ENCODE results near the gene RDH5.
A peak's percentile ranks its signal among the peaks of the same experiment; 100 is the strongest.

The RDH5 gene

GRCh38 chr12:55707841-55708694 lies 12.1 kb upstream of the RDH5 start, which contains the start of gene ITGA7:
Gene ITGA7, minus strand, starts transcription at chr12:55707904. Its CDS starts 222 bp downstream, at chr12:55707682.
- peak within 1 kb of the TSS; percentile 69 for H3K4me2 ChIP-seq (ENCODE audit: low read length)
- no peak within 1 kb of the TSS for H3K27ac ChIP-seq (ENCODE audit: low read depth, low read length)
- H3F3A ChIP-seq (ENCODE audit: control insufficient read depth, insufficient read depth), result no peaks in the 10 kb centered on the region
- peaks cover 35% of the 10 kb centered on the region for H3K4me1 ChIP-seq (ENCODE audit: control insufficient read depth, low read length)
- peaks cover 46% of the 10 kb centered on the region for H3K27me3 ChIP-seq (ENCODE audit: control insufficient read depth, low read length)
- no peaks in the 10 kb centered on the region for H3K9me2 ChIP-seq (replicated peaks; ENCODE audit: control insufficient read depth, low read length)
- no peaks in the 10 kb centered on the region for H4K20me1 ChIP-seq (ENCODE audit: control insufficient read depth, insufficient read depth, low read depth, low read length)
- H3K4me3 ChIP-seq (ENCODE audit: low read length), result peak within 1 kb of the TSS; percentile 67
- no peaks in the 10 kb centered on the region for H3K79me2 ChIP-seq (ENCODE audit: control insufficient read depth, low read length)
- no peak for TF ChIP-seq CTCF (IDR thresholded peaks at IDR 0.05; ENCODE audit: low read depth, low read length, poor library complexity, severe bottlenecking)
- no peak for TF ChIP-seq EZH2phosphoT487 (IDR thresholded peaks at IDR 0.05; ENCODE audit: borderline replicate concordance, low read length)
- no peaks in the 10 kb centered on the region for H3K36me3 ChIP-seq (ENCODE audit: control insufficient read depth, low read length)
- H3K9me3 ChIP-seq (ENCODE audit: control insufficient read depth, insufficient read depth, low read length), result no peaks in the 10 kb centered on the region

- H3K4me3 ChIP-seq (ENCODE audit: low read length), result peak overlapping the region; percentile 67; the same call in 1 of the 2 replicates
- H3K27ac ChIP-seq (ENCODE audit: low read depth, low read length), result no peak overlapping the region
- no peaks in the 10 kb centered on the region for H4K20me1 ChIP-seq (ENCODE audit: control insufficient read depth, insufficient read depth, low read depth, low read length)
- H3K27me3 ChIP-seq (ENCODE audit: control insufficient read depth, low read length), result peaks cover 46% of the 10 kb centered on the region
- H3K4me2 ChIP-seq (ENCODE audit: low read length), result peak overlapping the region; percentile 69
- H3K4me1 ChIP-seq (ENCODE audit: control insufficient read depth, low read length), result peaks cover 35% of the 10 kb centered on the region
- H3K9me3 ChIP-seq (ENCODE audit: control insufficient read depth, insufficient read depth, low read length), result no peaks in the 10 kb centered on the region
- TF ChIP-seq CTCF (IDR thresholded peaks at IDR 0.05; ENCODE audit: low read depth, low read length, poor library complexity, severe bottlenecking) (no peak), EZH2phosphoT487 (IDR thresholded peaks at IDR 0.05; ENCODE audit: borderline replicate concordance, low read length) (no peak)
- H3K79me2 ChIP-seq (ENCODE audit: control insufficient read depth, low read length), result no peaks in the 10 kb centered on the region
- no peaks in the 10 kb centered on the region for H3F3A ChIP-seq (ENCODE audit: control insufficient read depth, insufficient read depth)
- no peaks in the 10 kb centered on the region for H3K36me3 ChIP-seq (ENCODE audit: control insufficient read depth, low read length)
- H3K9me2 ChIP-seq (replicated peaks; ENCODE audit: control insufficient read depth, low read length), result no peaks in the 10 kb centered on the region
Measured at GRCh38 chr12:55708695-55709233, 11.4 kb upstream of the RDH5 start.

- Histone ChIP-seq H3K4me2 (ENCODE audit: low read length) (no peak overlapping the region), H3K36me3 (ENCODE audit: control insufficient read depth, low read length) (no peaks in the 10 kb centered on the region), H4K20me1 (ENCODE audit: control insufficient read depth, insufficient read depth, low read depth, low read length) (no peaks in the 10 kb centered on the region), H3K79me2 (ENCODE audit: control insufficient read depth, low read length) (peaks cover 6% of the 10 kb centered on the region), H3K9me2 (replicated peaks; ENCODE audit: control insufficient read depth, low read length) (no peaks in the 10 kb centered on the region), H3K9me3 (ENCODE audit: control insufficient read depth, insufficient read depth, low read length) (no peaks in the 10 kb centered on the region), H3K27me3 (ENCODE audit: control insufficient read depth, low read length) (peaks cover 43% of the 10 kb centered on the region), H3K4me3 (ENCODE audit: low read length) (no peak overlapping the region), H3F3A (ENCODE audit: control insufficient read depth, insufficient read depth) (0 out of 2 replicates have a peak, but pooled peaks cover 3% of the 10 kb centered on the region), H3K4me1 (ENCODE audit: control insufficient read depth, low read length) (peaks cover 35% of the 10 kb centered on the region), H3K27ac (ENCODE audit: low read depth, low read length) (no peak overlapping the region)
- TF ChIP-seq EZH2phosphoT487 (IDR thresholded peaks at IDR 0.05; ENCODE audit: borderline replicate concordance, low read length) (no peak), CTCF (IDR thresholded peaks at IDR 0.05; ENCODE audit: low read depth, low read length, poor library complexity, severe bottlenecking) (no peak)
Measured at GRCh38 chr12:55711786-55712553, 8.2 kb upstream of the RDH5 start.

Data from DOHH2 (cell line).